ENCODE results near the gene UBTD2.

Gene UBTD2

GRCh38 chr5:172264815-172265395 is 18.7 kb downstream of the UBTD2 start:
- ChIA-PET POLR2A (interaction anchor here (1.0 kb wide), 1 partner anchor 18 kb away, joined by 3 read pairs; no protein-coding TSS in a partner anchor), CTCF (no interaction called here)
- H3K4me3 ChIP-seq (ENCODE audit: low read depth, low read length), result no peak overlapping the region
- no peaks in the 10 kb centered on the region for H3K9me3 ChIP-seq (ENCODE audit: control insufficient read depth, insufficient read depth, low read depth, low read length)
- TF ChIP-seq HOXA7 (CRISPR knock-in tag; IDR thresholded peaks at IDR 0.05; ENCODE audit: borderline replicate concordance) (no peak), KLF10 (tag by site-specific recombination; IDR thresholded peaks at IDR 0.05) (no peak), SETDB1 (IDR thresholded peaks at IDR 0.05; ENCODE audit: insufficient read length, low read length) (no peak), PRDM2 (tag by site-specific recombination; IDR thresholded peaks at IDR 0.05; ENCODE audit: borderline replicate concordance) (no peak), IKZF3 (tag by site-specific recombination; IDR thresholded peaks at IDR 0.05) (no peak), ZNF571 (tag by site-specific recombination; IDR thresholded peaks at IDR 0.05) (no peak), ZSCAN30 (tag by site-specific recombination; IDR thresholded peaks at IDR 0.05) (no peak), KLF16 (tag by site-specific recombination; IDR thresholded peaks at IDR 0.05) (no peak), SP7 (tag by site-specific recombination; IDR thresholded peaks at IDR 0.05) (no peak), ZNF112 (tag by site-specific recombination; IDR thresholded peaks at IDR 0.05) (no peak), ZBTB8A (tag by site-specific recombination; IDR thresholded peaks at IDR 0.05) (peak; percentile 39; the same call in 1 of the 2 replicates), ZNF561 (tag by site-specific recombination; IDR thresholded peaks at IDR 0.05; ENCODE audit: borderline replicate concordance) (no peak), ZNF692 (tag by site-specific recombination; IDR thresholded peaks at IDR 0.05) (no peak), ZNF221 (tag by site-specific recombination; IDR thresholded peaks at IDR 0.05; ENCODE audit: borderline replicate concordance) (no peak), MEIS1 (CRISPR knock-in tag; IDR thresholded peaks at IDR 0.05; ENCODE audit: borderline replicate concordance) (no peak), OSR2 (tag by site-specific recombination; IDR thresholded peaks at IDR 0.05) (peak; percentile 30; the same call in 1 of the 2 replicates), ZNF449 (tag by site-specific recombination; IDR thresholded peaks at IDR 0.05) (no peak)
- H3K27ac ChIP-seq (ENCODE audit: extremely low read depth, low read depth, low read length), result no peak overlapping the region
- no peaks in the 10 kb centered on the region; a peak in 1 of 3 replicates for H3K36me3 ChIP-seq (ENCODE audit: control insufficient read depth in 2 of 2, insufficient read depth in 1 of 2, low read length in 2 of 2)
- H3K4me1 ChIP-seq (ENCODE audit: control insufficient read depth, insufficient read depth, low read length), result peaks cover 14% of the 10 kb centered on the region

GRCh38 chr5:172255444-172255843 is 28.1 kb downstream of the UBTD2 start:
- no peak overlapping the region for H3K27ac ChIP-seq (ENCODE audit: extremely low read depth, low read depth, low read length)
- CTCF ChIA-PET, result no interaction called here
- POLR2A ChIA-PET, result no interaction called here
- H3K4me1 ChIP-seq (ENCODE audit: control insufficient read depth, insufficient read depth, low read length), result no peaks in the 10 kb centered on the region
- no peaks in the 10 kb centered on the region for H3K9me3 ChIP-seq (ENCODE audit: control insufficient read depth, insufficient read depth, low read depth, low read length)
- H3K4me3 ChIP-seq (ENCODE audit: low read depth, low read length), result no peak overlapping the region
- no peak for TF ChIP-seq ZSCAN16 (tag by site-specific recombination; IDR thresholded peaks at IDR 0.05)
- TF ChIP-seq SCRT1 (tag by site-specific recombination; IDR thresholded peaks at IDR 0.05; ENCODE audit: borderline replicate concordance), result no peak
- no peak for TF ChIP-seq ZNF239 (tag by site-specific recombination; IDR thresholded peaks at IDR 0.05)
- TF ChIP-seq ZNF792 (tag by site-specific recombination; IDR thresholded peaks at IDR 0.05), result no peak
- peaks cover 0 to 14% of the 10 kb centered on the region in 2 experiments; a peak in 2 of 3 replicates for H3K36me3 ChIP-seq (ENCODE audit: control insufficient read depth in 2 of 2, insufficient read depth in 1 of 2, low read length in 2 of 2)
